Endothelial cell of umbilical vein (primary cell): ENCODE results near the gene GNAL. TPM values are rescaled to one million over a fixed set of nuclear protein-coding genes. Genes with fewer than 3 reads are reported as not detected.

ENCODE experiments used
- BruUV-seq: library from RNA; stranded (reverse); fragments of 400-500 nt; replicated peaks from 2 replicates; lab custom pipeline; 2021; lab: Mats Ljungman, UMichigan
- CTCF ChIA-PET: fragments of 300-600, 350-600 bp; sonication (Branson Sonifier 250); formaldehyde crosslinking; loops from one replicate; lab custom pipeline; 2021; ENCODE audit warnings: antibody characterized with exemption, inconsistent platforms; lab: Charles Lee
- POLR2A ChIA-PET: fragments of 300-600, 350-600 bp; sonication (Branson Sonifier 250); formaldehyde crosslinking; loops from one replicate; lab custom pipeline; 2021; ENCODE audit warnings: antibody characterized with exemption, inconsistent platforms; lab: Charles Lee
- DNase-seq: peaks from one replicate; pipeline ENCODE4 v3.0.0-alpha.2; 2011; ENCODE audit warnings: low read depth, low spot score
- FAIRE-seq: peaks from 2 replicates; lab custom pipeline; 2011; peaks lifted over from hg19 to GRCh38; lab: Jason Lieb, UNC
- H2AFZ ChIP-seq: 2 replicates; pipeline ENCODE4 v1.6.0; 2012; ENCODE audit warnings: low read depth, low read length, control low read depth, inconsistent platforms
- H3K27ac ChIP-seq: 2 replicates; pipeline ENCODE4 v1.5.1; 2011; ENCODE audit warnings: low read depth, mild to moderate bottlenecking, control low read depth, low read length, moderate library complexity; ENCODE audit not compliant: insufficient read depth
- H3K27me3 ChIP-seq, 2 experiments: 2 replicates each; pipeline versions ENCODE4 v1.6.0 to v1.6.1; 2011; ENCODE audit warnings: low read length in 2 of 2, mixed read lengths in 1 of 2; ENCODE audit not compliant: control insufficient read depth in 2 of 2, insufficient read depth in 2 of 2
- H3K36me3 ChIP-seq, 2 experiments: 2 replicates in 1 of 2; 3 replicates in 1 of 2; pipeline ENCODE4 v1.5.1; 2011; ENCODE audit warnings: low read length in 2 of 2, mild to moderate bottlenecking in 1 of 2, moderate library complexity in 1 of 2; ENCODE audit not compliant: control insufficient read depth in 2 of 2, insufficient read depth in 2 of 2; ENCODE audit errors: extremely low read depth in 1 of 2
- H3K4me1 ChIP-seq: 3 replicates; pipeline ENCODE4 v1.5.1; 2011; ENCODE audit warnings: mild to moderate bottlenecking, low read length; ENCODE audit not compliant: control insufficient read depth, insufficient read depth; ENCODE audit errors: extremely low read depth
- H3K4me2 ChIP-seq: 2 replicates; pipeline ENCODE4 v1.6.1; 2011; ENCODE audit warnings: low read length, control low read depth, mixed read lengths; ENCODE audit not compliant: insufficient read depth
- H3K4me3 ChIP-seq, 3 experiments: fragments of 200-600 bp in 1 of 3; sonication (generic), shearing (Covaris generic) in 1 of 3; replicated peaks in 1 of 3; 2 replicates each; pipeline ENCODE4 v1.5.1; 2011 to 2016; ENCODE audit warnings: control low read depth in 3 of 3, low read length in 3 of 3, mild to moderate bottlenecking in 2 of 3, inconsistent platforms in 1 of 3, low read depth in 1 of 3, moderate library complexity in 1 of 3; ENCODE audit not compliant: insufficient read depth in 1 of 3
- H3K79me2 ChIP-seq: 2 replicates; pipeline ENCODE4 v1.6.0; 2012; ENCODE audit warnings: low read length, inconsistent platforms; ENCODE audit not compliant: control insufficient read depth, insufficient read depth
- H3K9ac ChIP-seq: replicated peaks from 2 replicates; pipeline ENCODE3; 2011; ENCODE audit warnings: low read length, control low read depth; ENCODE audit not compliant: insufficient read depth; ENCODE audit errors: extremely low read depth
- H3K9me1 ChIP-seq: replicated peaks from 3 replicates; pipeline ENCODE4 v1.6.0; 2011; ENCODE audit warnings: mild to moderate bottlenecking, low read length; ENCODE audit not compliant: control insufficient read depth, insufficient read depth; ENCODE audit errors: extremely low read depth
- H3K9me3 ChIP-seq: replicated peaks from 2 replicates; pipeline ENCODE4 v1.5.1; 2012; ENCODE audit warnings: low read length, inconsistent platforms; ENCODE audit not compliant: control insufficient read depth, insufficient read depth
- H4K20me1 ChIP-seq: replicated peaks from 2 replicates; pipeline ENCODE3; 2011; ENCODE audit warnings: mild to moderate bottlenecking, low read length; ENCODE audit not compliant: control insufficient read depth, insufficient read depth; ENCODE audit errors: extremely low read depth
- FOS ChIP-seq: IDR thresholded peaks from 2 replicates; pipeline ENCODE4 v1.6.1; 2011; ENCODE audit warnings: mild to moderate bottlenecking, low read length, moderate library complexity, borderline replicate concordance; ENCODE audit not compliant: insufficient read depth
- JUN ChIP-seq: IDR thresholded peaks from 2 replicates; pipeline ENCODE4 v1.6.1; 2011; ENCODE audit warnings: borderline replicate concordance, low read depth; ENCODE audit not compliant: insufficient read length, insufficient read depth
- POLR2AphosphoS5 ChIP-seq: IDR thresholded peaks from 2 replicates; pipeline ENCODE4 v1.6.1; 2012; ENCODE audit warnings: low read depth, mild to moderate bottlenecking, control low read depth, low read length, moderate library complexity; ENCODE audit not compliant: insufficient read depth
- dilution Hi-C: fragments of 300-500 bp; cut with MboI; formaldehyde crosslinking; loops from one replicate; pipeline ENCODE4 v1.15.0; 2019; ENCODE audit warnings: low sequenced_read_pairs; ENCODE audit not compliant: extremely low pct_ligation_motif_present
- intact Hi-C: fragments of 100-400 bp; cut with micrococcal nuclease; formaldehyde crosslinking; loops from one replicate; pipeline ENCODE4 v1.10.0; 2022
- polyA plus RNA-seq, 4 experiments: library from polyadenylated mRNA; depleted of rRNA in 3 of 4; stranded (reverse) in 3 of 4; unstranded in 1 of 4; fragments of >200 nt; gene quantifications; 2 replicates each; pipeline versions ENCODE4 v1.2.1 to v1.2.3, GENCODE V29; 2011 to 2012; ENCODE audit warnings: missing spikeins in 1 of 4
- total RNA-seq: library from RNA; stranded (reverse); gene quantifications from 2 replicates; pipeline ENCODE4 v1.2.3, GENCODE V29; 2021

GNAL gene
- total and polyA plus RNA-seq, 2 donors (not counting 3 experiments of a cell fraction or from before 2014, with no cell fraction given), result 0.07 to 0.73 TPM

DNA sequence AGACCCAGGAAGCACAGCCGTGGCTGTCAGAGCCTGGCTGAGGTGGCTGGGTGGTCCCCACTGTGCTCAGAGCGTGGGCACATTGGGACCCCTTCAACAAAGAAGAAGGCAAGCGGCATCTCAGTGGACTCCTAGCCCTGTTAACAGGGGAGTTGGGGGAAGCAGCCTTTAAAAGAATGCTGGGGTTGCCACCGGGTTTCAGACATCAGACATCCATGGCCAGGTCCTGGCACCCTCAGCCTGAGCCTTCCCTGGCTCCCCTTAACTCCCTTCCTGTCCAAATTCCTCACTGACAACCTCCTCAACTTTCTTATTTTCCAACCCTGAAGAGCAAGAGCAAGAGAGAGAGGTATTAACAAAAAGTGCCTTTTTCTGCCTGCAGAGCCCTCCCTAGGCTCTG, 24.8 kb upstream of the GNAL start:
- TF ChIP-seq FOS (no peak), POLR2AphosphoS5 (no peak), JUN (no peak)
- no peaks in the 10 kb centered on the region for H3K9me3 ChIP-seq
- no peaks in the 10 kb centered on the region for H3K27me3 ChIP-seq
- H2AFZ ChIP-seq, result no peak overlapping the region
- H3K27ac ChIP-seq, result no peak overlapping the region
- BruUV-seq, result no TSS peak
- DNase-seq (no peak), FAIRE-seq (no peak)
- H3K4me1 ChIP-seq, result no peaks in the 10 kb centered on the region
- no peaks in the 10 kb centered on the region for H3K36me3 ChIP-seq
- no peaks in the 10 kb centered on the region for H4K20me1 ChIP-seq
- H3K9me1 ChIP-seq, result no peaks in the 10 kb centered on the region
- H3K4me3 ChIP-seq, result no peak overlapping the region
- ChIA-PET CTCF (no interaction called here), POLR2A (no interaction called here)
- H3K79me2 ChIP-seq, result no peaks in the 10 kb centered on the region
- dilution Hi-C loops, result no loop called here
- no peak overlapping the region for H3K4me2 ChIP-seq
- intact Hi-C loops, result no loop called here
- no peak overlapping the region for H3K9ac ChIP-seq

GRCh38 chr18:11665146-11665545, 23.9 kb upstream of the GNAL start:
- no peak overlapping the region for H3K27ac ChIP-seq
- dilution Hi-C loops, result no loop called here
- CTCF ChIA-PET, result interaction anchor here (1.3 to 2.2 kb wide), 2 partner anchors 9 to 374 kb away, joined by 5 to 22 read pairs; no protein-coding TSS in a partner anchor

More at GRCh38 chr18:11665146-11665545, 23.9 kb upstream of the GNAL start:
- Histone ChIP-seq H3K4me1 (no peaks in the 10 kb centered on the region), H4K20me1 (no peaks in the 10 kb centered on the region), H3K9me3 (no peaks in the 10 kb centered on the region), H3K9ac (no peak overlapping the region), H2AFZ (no peak overlapping the region), H3K4me2 (no peak overlapping the region), H3K4me3 (no peak overlapping the region), H3K36me3 (no peaks in the 10 kb centered on the region), H3K79me2 (no peaks in the 10 kb centered on the region), H3K27me3 (no peaks in the 10 kb centered on the region), H3K9me1 (no peaks in the 10 kb centered on the region)
- intact Hi-C loops, result no loop called here
- FAIRE-seq (no peak), DNase-seq (no peak)
- TF ChIP-seq JUN, result no peak
- POLR2A ChIA-PET, result no interaction called here
- no TSS peak for BruUV-seq
